HCT116 (cell line): ENCODE data around the gene ARHGAP23. TPM values are rescaled to one million over a fixed set of nuclear protein-coding genes. Genes with fewer than 3 reads are reported as not detected.

Experiments
- ATAC-seq: fragments of 200-7000 bp; cut with Tn5 transposase; 2 replicates; pipeline ENCODE4 v1.9.1; 2020; ENCODE audit warnings: mild to moderate bottlenecking, moderate library complexity
- BruUV-seq: library from RNA; stranded (reverse); fragments of 400-500 nt; replicated peaks from 2 replicates; lab custom pipeline; 2021; lab: Mats Ljungman, UMichigan
- CTCF ChIA-PET: fragments of 300-600 bp; sonication (Branson Sonifier 250); formaldehyde crosslinking; loops from one replicate; lab custom pipeline; 2021; ENCODE audit warnings: antibody characterized with exemption; lab: Charles Lee
- POLR2A ChIA-PET: fragments of 300-600, 350-600 bp; sonication (Branson Sonifier 250); formaldehyde crosslinking; loops from one replicate; lab custom pipeline; 2021; ENCODE audit warnings: antibody characterized with exemption; lab: Charles Lee
- RAD21 ChIA-PET, 2 experiments: fragments of 300-600 bp; sonication (Branson Sonifier 250); formaldehyde crosslinking; loops; one replicate each; lab custom pipeline; 2023; ENCODE audit warnings: low total read pairs in 2 of 2; ENCODE audit not compliant: uncharacterized antibody in 2 of 2, unreplicated experiment in 2 of 2, low non-redundant PET in 1 of 2; lab: Charles Lee
- DNase-seq: peaks from one replicate; pipeline ENCODE4 v3.0.0-alpha.2; 2010; ENCODE audit warnings: low read depth, low spot score
- H2AFZ ChIP-seq: fragments of 200-600 bp; shearing (Covaris generic), sonication (generic); 2 replicates; pipeline ENCODE4 v1.6.1; 2017; ENCODE audit warnings: low read depth, mixed run types, mixed read lengths, antibody characterized with exemption, low read length; ENCODE audit not compliant: poor library complexity, severe bottlenecking
- H3K27ac ChIP-seq: 2 replicates; pipeline ENCODE4 v1.5.1; 2012; ENCODE audit warnings: low read depth, low read length
- H3K27me3 ChIP-seq: fragments of 200-600 bp; sonication (generic); 2 replicates; pipeline ENCODE4 v1.6.1; 2016; ENCODE audit warnings: mixed run types, low read length, mixed read lengths; ENCODE audit not compliant: insufficient read depth
- H3K36me3 ChIP-seq, 2 experiments: fragments of 200-500 bp in 1 of 2; fragments of 200-600 bp in 1 of 2; sonication (Bioruptor generic) in 1 of 2; sonication (generic) in 1 of 2; 2 replicates each; pipeline versions ENCODE4 v1.5.1 to v1.6.1; 2014 to 2016; ENCODE audit warnings: low read length in 2 of 2, inconsistent platforms in 1 of 2, mixed read lengths in 1 of 2, mixed run types in 1 of 2; ENCODE audit not compliant: insufficient read depth in 2 of 2, control insufficient read depth in 1 of 2
- H3K4me1 ChIP-seq, 2 experiments: fragments of 200-600 bp in 1 of 2; sonication (generic) in 1 of 2; 2 replicates each; pipeline versions ENCODE4 v1.5.1 to v1.6.1; 2012 to 2017; ENCODE audit warnings: low read length in 2 of 2, inconsistent platforms in 1 of 2, mild to moderate bottlenecking in 1 of 2, mixed read lengths in 1 of 2, mixed run types in 1 of 2, moderate library complexity in 1 of 2; ENCODE audit not compliant: insufficient read depth in 2 of 2, control insufficient read depth in 1 of 2
- H3K4me2 ChIP-seq: fragments of 200-600 bp; sonication (generic); 2 replicates; pipeline ENCODE4 v1.6.1; 2017; ENCODE audit warnings: mixed run types, low read length, mixed read lengths
- H3K4me3 ChIP-seq, 2 experiments: fragments of 200-600 bp in 1 of 2; sonication (generic) in 1 of 2; replicated peaks in 1 of 2; 2 replicates each; pipeline ENCODE4 v1.5.1; 2011 to 2016; ENCODE audit warnings: low read length in 2 of 2, control low read depth in 1 of 2, low read depth in 1 of 2, mild to moderate bottlenecking in 1 of 2, mixed read lengths in 1 of 2, mixed run types in 1 of 2
- H3K79me2 ChIP-seq: fragments of 200-600 bp; sonication (generic); 2 replicates; pipeline ENCODE4 v1.6.1; 2017; ENCODE audit warnings: mild to moderate bottlenecking, mixed run types, low read length, moderate library complexity, mixed read lengths; ENCODE audit not compliant: insufficient read depth
- H3K9ac ChIP-seq: fragments of 200-600 bp; sonication (generic); 2 replicates; pipeline ENCODE4 v1.6.1; 2016; ENCODE audit warnings: low read length, mixed read lengths
- H3K9me2 ChIP-seq: fragments of 200-600 bp; sonication (generic), shearing (Covaris generic); 2 replicates; pipeline ENCODE4 v1.6.1; 2017; ENCODE audit warnings: mixed run types, mild to moderate bottlenecking, moderate library complexity; ENCODE audit not compliant: insufficient read depth
- H3K9me3 ChIP-seq, 2 experiments: fragments of 200-500 bp in 1 of 2; fragments of 200-600 bp in 1 of 2; sonication (Bioruptor generic) in 1 of 2; sonication (generic) in 1 of 2; 2 replicates each; pipeline ENCODE4 v1.6.1; 2014 to 2017; ENCODE audit warnings: low read length in 2 of 2, mixed read lengths in 2 of 2, inconsistent platforms in 1 of 2, low read depth in 1 of 2, mild to moderate bottlenecking in 1 of 2, mixed run types in 1 of 2, moderate library complexity in 1 of 2; ENCODE audit not compliant: control insufficient read depth in 1 of 2, insufficient read depth in 1 of 2
- H4K20me1 ChIP-seq: fragments of 200-600 bp; sonication (generic), shearing (Covaris generic); 2 replicates; pipeline ENCODE4 v1.6.1; 2017; ENCODE audit warnings: mixed run types, mild to moderate bottlenecking, moderate library complexity; ENCODE audit not compliant: insufficient read depth
- FOSL1 ChIP-seq: IDR thresholded peaks from 2 replicates; pipeline ENCODE4 v1.6.1; 2012; ENCODE audit warnings: low read depth
- POLR2A ChIP-seq: IDR thresholded peaks from 2 replicates; pipeline ENCODE4 v1.7.0; 2011; ENCODE audit warnings: borderline replicate concordance; ENCODE audit not compliant: insufficient read depth, insufficient read length; ENCODE audit errors: extremely low read depth
- SRF ChIP-seq: IDR thresholded peaks from 2 replicates; pipeline ENCODE4 v1.6.1; 2012; ENCODE audit warnings: low read depth
- ZBTB33 ChIP-seq: IDR thresholded peaks from 2 replicates; pipeline ENCODE4 v1.6.1; 2011; ENCODE audit warnings: mild to moderate bottlenecking, low read length, moderate library complexity; ENCODE audit not compliant: insufficient replicate concordance; ENCODE audit errors: extremely low read depth
- intact Hi-C: fragments of 100-400 bp; cut with micrococcal nuclease; formaldehyde crosslinking; loops from 2 replicates; pipeline ENCODE4 v1.10.0; 2022
- total RNA-seq: library from RNA; stranded (reverse); gene quantifications from one replicate; pipeline ENCODE4 v1.2.1, GENCODE V29; 2021; ENCODE audit not compliant: unreplicated experiment
- TF ChIP-seq, protein P1 (sequence below): IDR thresholded peaks from 2 replicates; pipeline ENCODE4 v1.6.1; 2012; ENCODE audit warnings: low read depth

ARHGAP23 gene
- total RNA-seq, 1 experiment from 2014 or later: 41.0 TPM

DNA sequence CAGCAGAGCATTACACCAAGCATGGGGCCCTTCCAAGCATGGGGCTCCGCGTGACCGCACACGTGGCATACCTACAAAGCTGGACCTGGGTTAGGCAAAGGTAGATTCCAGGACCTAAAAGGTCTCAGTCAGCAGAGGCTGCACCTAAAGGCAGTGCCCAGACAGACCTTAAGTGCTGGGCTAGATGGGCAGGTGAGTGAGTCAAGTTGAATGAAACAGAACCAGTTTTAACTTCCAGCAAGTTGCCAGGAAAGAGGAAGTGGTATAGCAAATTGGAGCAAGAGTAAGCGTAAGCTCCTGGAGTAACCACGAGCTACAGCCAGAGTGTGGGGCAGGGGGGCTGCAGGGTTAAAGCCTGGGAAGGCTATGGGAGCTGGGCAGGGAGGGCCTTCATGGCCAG is 128.0 kb downstream of the ARHGAP23 start:
- no TSS peak for BruUV-seq
- Histone ChIP-seq H3K9me3 (no peaks in the 10 kb centered on the region), H3K79me2 (no peaks in the 10 kb centered on the region), H4K20me1 (no peaks in the 10 kb centered on the region), H2AFZ (no peak overlapping the region), H3K4me3 (no peak overlapping the region), H3K27me3 (no peaks in the 10 kb centered on the region), H3K9ac (no peak overlapping the region), H3K36me3 (no peaks in the 10 kb centered on the region), H3K27ac (no peak overlapping the region), H3K4me1 (peaks cover 21 to 42% of the 10 kb centered on the region in 2 experiments), H3K4me2 (no peak overlapping the region), H3K9me2 (no peaks in the 10 kb centered on the region)
- TF ChIP-seq POLR2A (no peak), SRF (no peak), ZBTB33 (no peak), FOSL1 (no peak)
- TF ChIP-seq, protein P1, sequence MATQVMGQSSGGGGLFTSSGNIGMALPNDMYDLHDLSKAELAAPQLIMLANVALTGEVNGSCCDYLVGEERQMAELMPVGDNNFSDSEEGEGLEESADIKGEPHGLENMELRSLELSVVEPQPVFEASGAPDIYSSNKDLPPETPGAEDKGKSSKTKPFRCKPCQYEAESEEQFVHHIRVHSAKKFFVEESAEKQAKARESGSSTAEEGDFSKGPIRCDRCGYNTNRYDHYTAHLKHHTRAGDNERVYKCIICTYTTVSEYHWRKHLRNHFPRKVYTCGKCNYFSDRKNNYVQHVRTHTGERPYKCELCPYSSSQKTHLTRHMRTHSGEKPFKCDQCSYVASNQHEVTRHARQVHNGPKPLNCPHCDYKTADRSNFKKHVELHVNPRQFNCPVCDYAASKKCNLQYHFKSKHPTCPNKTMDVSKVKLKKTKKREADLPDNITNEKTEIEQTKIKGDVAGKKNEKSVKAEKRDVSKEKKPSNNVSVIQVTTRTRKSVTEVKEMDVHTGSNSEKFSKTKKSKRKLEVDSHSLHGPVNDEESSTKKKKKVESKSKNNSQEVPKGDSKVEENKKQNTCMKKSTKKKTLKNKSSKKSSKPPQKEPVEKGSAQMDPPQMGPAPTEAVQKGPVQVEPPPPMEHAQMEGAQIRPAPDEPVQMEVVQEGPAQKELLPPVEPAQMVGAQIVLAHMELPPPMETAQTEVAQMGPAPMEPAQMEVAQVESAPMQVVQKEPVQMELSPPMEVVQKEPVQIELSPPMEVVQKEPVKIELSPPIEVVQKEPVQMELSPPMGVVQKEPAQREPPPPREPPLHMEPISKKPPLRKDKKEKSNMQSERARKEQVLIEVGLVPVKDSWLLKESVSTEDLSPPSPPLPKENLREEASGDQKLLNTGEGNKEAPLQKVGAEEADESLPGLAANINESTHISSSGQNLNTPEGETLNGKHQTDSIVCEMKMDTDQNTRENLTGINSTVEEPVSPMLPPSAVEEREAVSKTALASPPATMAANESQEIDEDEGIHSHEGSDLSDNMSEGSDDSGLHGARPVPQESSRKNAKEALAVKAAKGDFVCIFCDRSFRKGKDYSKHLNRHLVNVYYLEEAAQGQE: no peak
- CTCF ChIA-PET: interaction anchor here (0.9 to 1.6 kb wide), 2 partner anchors 107 to 111 kb away, joined by 4 to 6 read pairs; no protein-coding TSS in a partner anchor
- ATAC-seq (no peak), DNase-seq (no peak)
- intact Hi-C loops: no loop called here
- RAD21 ChIA-PET: no interaction called here
- POLR2A ChIA-PET: interaction anchor here (0.9 kb wide), 1 partner anchor 130 kb away, joined by 3 read pairs; no protein-coding TSS in a partner anchor
